ENCODE data around the gene SERINC4. TPM values are rescaled to one million over a fixed set of nuclear protein-coding genes. Genes with fewer than 3 reads are reported as not detected.
"Not testable (repeated sequence)": the region's sequence is repeated elsewhere in the genome, so short reads cannot be mapped to it uniquely, and the experiment has no call there.

SERINC4 gene
- total RNA-seq, 1 experiment from 2014 or later: 0.17 TPM

- not testable (repeated sequence) for H4K8ac ChIP-seq (replicated peaks; ENCODE audit: insufficient read length, low read depth, low read length); H4K20me1 ChIP-seq (ENCODE audit: control insufficient read depth, insufficient read depth, insufficient read length); H3K27me3 ChIP-seq (ENCODE audit: insufficient read depth, low read length); H3K27me3 Mint-ChIP-seq (ENCODE audit: low read depth); H2AK5ac ChIP-seq (ENCODE audit: insufficient read length, low read length); H3K9me3 ChIP-seq (ENCODE audit: control insufficient read depth, low read depth, low read length); H3K9me3 Mint-ChIP-seq; H3K23me2 ChIP-seq (ENCODE audit: insufficient read length, low read depth, low read length, poor library complexity, severe bottlenecking); H2BK20ac ChIP-seq (ENCODE audit: low read depth, low read length, poor library complexity, severe bottlenecking); H3K56ac ChIP-seq (ENCODE audit: insufficient read length, low read depth, low read length); H2BK15ac ChIP-seq (ENCODE audit: low read depth, low read length); H3K4ac ChIP-seq (ENCODE audit: low read depth, low read length); H3K79me1 ChIP-seq (ENCODE audit: insufficient read depth, low read depth, low read length, poor library complexity, severe bottlenecking); H3T11ph ChIP-seq (ENCODE audit: low read length); H2BK12ac ChIP-seq (ENCODE audit: insufficient read length, low read depth, low read length); H3K23ac ChIP-seq (ENCODE audit: insufficient read length, low read depth, low read length); H3K4me1 ChIP-seq (ENCODE audit: insufficient read depth, low read length); H2AFZ ChIP-seq (ENCODE audit: low read length); H2BK5ac ChIP-seq (ENCODE audit: insufficient read length, low read length)
- H3K4me1 Mint-ChIP-seq: peaks cover 24 to 29% of the 10 kb centered on the region in 2 experiments
- peaks cover 14 to 24% (median 16%) of the 10 kb centered on the region in 3 experiments for H3K36me3 Mint-ChIP-seq (ENCODE audit: insufficient read depth in 1 of 3, low read depth in 3 of 3)
- TF ChIP-seq CTCF (conservative IDR thresholded peaks at IDR 0.05): 0 out of 3 replicates have a peak, but pooled peaks have one; percentile 24
- peaks cover 24% of the 10 kb centered on the region; the same call in 1 of the 2 replicates for H3K79me2 ChIP-seq (ENCODE audit: insufficient read depth, low read length)
- H4K5ac ChIP-seq (ENCODE audit: insufficient read length, low read depth, low read length): peak within 1 kb of the TSS; percentile 75
- WGBS (ENCODE audit: extremely low coverage, insufficient read length, low lambda C conversion rate): no CpG with 5 or more reads among the region's 84 CpGs
- peak within 1 kb of the TSS; percentile 96 for H3K4me2 ChIP-seq (ENCODE audit: insufficient read depth, insufficient read length, low read length)
- H4K91ac ChIP-seq (ENCODE audit: insufficient read length, low read depth, low read length): peak within 1 kb of the TSS; percentile 93
- peak; percentile 97 for DNase-seq
- peak within 1 kb of the TSS; percentile 94 for H3K14ac ChIP-seq (ENCODE audit: insufficient read depth, low read length)
- peak within 1 kb of the TSS; percentile 47 for H3K27ac ChIP-seq (ENCODE audit: insufficient read length, low read depth, low read length)
- H3K4me3 Mint-ChIP-seq: peak within 1 kb of the TSS; percentile 92 to 93
- peak within 1 kb of the TSS; percentile 92 for H3K18ac ChIP-seq (ENCODE audit: insufficient read length, low read depth, low read length)
- H3K9ac ChIP-seq (ENCODE audit: extremely low read depth, insufficient read length, low read length): peak within 1 kb of the TSS; percentile 89
- peak within 1 kb of the TSS; percentile 99 for H3K27ac Mint-ChIP-seq
- H2BK120ac ChIP-seq (ENCODE audit: low read depth, low read length, poor library complexity, severe bottlenecking): peak within 1 kb of the TSS; percentile 69
These were observed 53.6 kb downstream of the SERINC4 start, which contains the start of gene PDIA3 for GRCh38 chr15:43746245-43746902. TSS of gene PDIA3 (plus strand) at chr15:43746438. CDS start at chr15:43746540, 102 bp downstream.

Small RNAs within 50 kb of the gene (microRNA-seq; reads per million reads assigned to microRNA genes)
- not detected for gene MIR1282 (ENCODE audit: borderline microRNAs expressed)

Other genes with a start within 250 kb of the SERINC4 start
- 28.5 and 30.1 TPM in 2 replicates for gene PPIP5K1, start 210.0 kb downstream of the SERINC4 start, total RNA-seq (2021)
- gene CKMT1B, start 206.2 kb downstream of the SERINC4 start, total RNA-seq (2021): 31.0 and 36.7 TPM in 2 replicates
- 0.61 and 0.97 TPM in 2 replicates for gene STRC, start 181.4 kb downstream of the SERINC4 start, total RNA-seq (2021)
- 1.6 and 4.6 TPM in 2 replicates for gene CATSPER2, start 151.4 kb downstream of the SERINC4 start, total RNA-seq (2021)
- gene CKMT1A, start 106.4 kb downstream of the SERINC4 start, total RNA-seq (2021): 35.5 and 38.4 TPM in 2 replicates
- 524 and 536 TPM in 2 replicates for gene PDIA3, start 53.8 kb downstream of the SERINC4 start, total RNA-seq (2021)
- 6.4 and 7.2 TPM in 2 replicates for gene ELL3, start 23.3 kb downstream of the SERINC4 start, total RNA-seq (2021)
- 819 and 831 TPM in 2 replicates for gene SERF2, start 7.9 kb downstream of the SERINC4 start, total RNA-seq (2021)
- gene HYPK, start 379 bp upstream of the SERINC4 start, total RNA-seq (2021): 25.4 and 25.9 TPM in 2 replicates
- 44.7 and 47.8 TPM in 2 replicates for gene MFAP1, start 24.5 kb upstream of the SERINC4 start, total RNA-seq (2021)
- 29.6 and 31.1 TPM in 2 replicates for gene WDR76, start 26.8 kb upstream of the SERINC4 start, total RNA-seq (2021)

Data from H9 (cell line).